ENCODE measurements around the gene AMOT.

The AMOT gene

DNA sequence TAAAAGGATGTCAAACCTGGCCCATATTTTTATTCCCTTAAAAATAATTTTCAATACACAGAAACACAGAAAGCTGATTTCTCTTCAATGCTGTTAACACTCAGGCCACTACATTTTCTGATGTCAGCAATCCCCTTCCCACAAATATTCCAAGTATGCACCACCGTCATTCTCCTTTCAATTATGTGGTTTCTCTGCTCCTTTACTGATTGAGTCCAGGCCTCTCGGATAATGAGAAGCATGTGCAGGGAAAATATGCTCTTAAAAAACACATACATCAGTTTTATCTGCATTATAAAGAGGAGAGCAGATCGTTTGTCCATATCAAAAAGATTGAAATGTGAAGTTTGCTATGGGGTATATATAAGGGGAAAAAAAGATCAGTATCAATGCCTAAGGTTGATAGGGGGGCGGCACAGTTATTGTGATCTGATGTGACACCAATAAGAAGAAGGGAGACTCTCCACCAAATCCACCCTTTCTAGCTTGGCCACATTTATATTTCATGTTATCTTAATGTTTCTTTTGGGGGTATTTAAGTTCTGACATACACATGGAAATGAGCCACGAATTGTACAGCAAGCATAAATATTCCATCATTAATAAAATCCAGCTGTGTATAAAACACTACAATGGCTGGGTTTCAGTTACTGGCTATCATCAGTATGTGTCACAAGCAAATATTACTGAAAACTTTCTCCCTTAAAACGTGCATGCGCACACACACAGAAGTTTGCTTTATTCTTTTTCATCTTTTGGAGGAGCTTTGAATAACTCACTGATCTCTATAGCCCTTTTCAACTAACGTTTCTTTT lies 6.4 kb downstream of the AMOT start:
- Histone ChIP-seq H3K4me2 (ENCODE audit: low read depth, low read length, poor library complexity, severe bottlenecking) (no peak overlapping the region), H3K27ac (ENCODE audit: low read depth, low read length) (no peak overlapping the region)
- TF ChIP-seq, protein P1, sequence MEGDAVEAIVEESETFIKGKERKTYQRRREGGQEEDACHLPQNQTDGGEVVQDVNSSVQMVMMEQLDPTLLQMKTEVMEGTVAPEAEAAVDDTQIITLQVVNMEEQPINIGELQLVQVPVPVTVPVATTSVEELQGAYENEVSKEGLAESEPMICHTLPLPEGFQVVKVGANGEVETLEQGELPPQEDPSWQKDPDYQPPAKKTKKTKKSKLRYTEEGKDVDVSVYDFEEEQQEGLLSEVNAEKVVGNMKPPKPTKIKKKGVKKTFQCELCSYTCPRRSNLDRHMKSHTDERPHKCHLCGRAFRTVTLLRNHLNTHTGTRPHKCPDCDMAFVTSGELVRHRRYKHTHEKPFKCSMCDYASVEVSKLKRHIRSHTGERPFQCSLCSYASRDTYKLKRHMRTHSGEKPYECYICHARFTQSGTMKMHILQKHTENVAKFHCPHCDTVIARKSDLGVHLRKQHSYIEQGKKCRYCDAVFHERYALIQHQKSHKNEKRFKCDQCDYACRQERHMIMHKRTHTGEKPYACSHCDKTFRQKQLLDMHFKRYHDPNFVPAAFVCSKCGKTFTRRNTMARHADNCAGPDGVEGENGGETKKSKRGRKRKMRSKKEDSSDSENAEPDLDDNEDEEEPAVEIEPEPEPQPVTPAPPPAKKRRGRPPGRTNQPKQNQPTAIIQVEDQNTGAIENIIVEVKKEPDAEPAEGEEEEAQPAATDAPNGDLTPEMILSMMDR (IDR thresholded peaks at IDR 0.05; ENCODE audit: insufficient read depth, low read length, poor library complexity, severe bottlenecking) = no peak
- TF ChIP-seq EZH2phosphoT487 (conservative IDR thresholded peaks at IDR 0.05; ENCODE audit: low read length) = no peak

DNA sequence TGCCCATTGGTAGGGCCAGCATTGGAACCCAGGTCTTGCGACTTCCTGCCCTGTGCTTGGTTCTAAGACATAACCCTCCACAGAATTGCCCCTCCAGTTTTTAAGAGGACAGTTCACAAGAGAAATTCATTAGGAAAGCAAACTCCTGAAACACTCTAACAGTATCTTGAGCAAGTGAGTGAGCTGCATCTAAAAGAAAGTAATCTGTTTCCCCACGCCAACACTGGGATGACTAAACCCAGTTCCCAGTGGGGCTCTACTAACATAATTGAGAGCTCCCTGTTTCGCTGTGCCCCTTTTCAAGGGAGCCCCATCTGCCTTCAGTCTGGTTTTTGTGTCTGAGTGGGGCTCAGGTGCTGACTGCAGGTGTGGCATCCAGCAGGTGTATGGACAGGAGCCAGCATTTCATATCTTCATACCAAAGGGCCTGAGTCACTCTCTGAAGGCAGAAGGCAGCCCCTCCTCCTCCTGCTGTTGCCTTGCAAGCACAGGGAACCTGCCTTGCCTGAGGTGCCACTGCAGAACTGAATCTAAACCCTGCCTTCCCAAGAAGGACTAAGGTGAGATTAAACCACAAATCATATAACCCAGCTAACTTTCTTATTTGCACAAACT lies 8.0 kb downstream of the AMOT start:
- Histone ChIP-seq H3K79me2 (ENCODE audit: insufficient read depth, low read length) (no peaks in the 10 kb centered on the region), H2AFZ (ENCODE audit: low read depth, low read length, severe bottlenecking) (no peak overlapping the region), H4K20me1 (ENCODE audit: low read depth, low read length) (no peaks in the 10 kb centered on the region), H3K4me3 (ENCODE audit: insufficient read depth, low read length, poor library complexity, severe bottlenecking) (no peak overlapping the region), H3K4me2 (ENCODE audit: low read depth, low read length, poor library complexity, severe bottlenecking) (no peak overlapping the region), H3K27me3 (ENCODE audit: low read length) (no peaks in the 10 kb centered on the region), H3F3A (ENCODE audit: insufficient read depth) (no peaks in the 10 kb centered on the region), H3K9me3 (ENCODE audit: insufficient read depth, low read length) (no peaks in the 10 kb centered on the region), H3K9ac (ENCODE audit: low read length) (no peak overlapping the region), H3K9me2 (replicated peaks; ENCODE audit: insufficient read depth, low read length) (no peaks in the 10 kb centered on the region), H3K36me3 (ENCODE audit: low read length) (no peaks in the 10 kb centered on the region), H3K27ac (ENCODE audit: low read depth, low read length) (no peak overlapping the region)
- no peak for TF ChIP-seq EZH2phosphoT487 (conservative IDR thresholded peaks at IDR 0.05; ENCODE audit: low read length)
- TF ChIP-seq, protein P1 (IDR thresholded peaks at IDR 0.05; ENCODE audit: insufficient read depth, low read length, poor library complexity, severe bottlenecking) = no peak

More for the DNA sequence above, 6.4 kb downstream of the AMOT start:
- no peak overlapping the region for H3K9ac ChIP-seq (ENCODE audit: low read length)
- H3K27me3 ChIP-seq (ENCODE audit: low read length) = no peaks in the 10 kb centered on the region
- no peaks in the 10 kb centered on the region for H3K36me3 ChIP-seq (ENCODE audit: low read length)
- no peaks in the 10 kb centered on the region for H3K9me2 ChIP-seq (replicated peaks; ENCODE audit: insufficient read depth, low read length)
- no peak overlapping the region for H3K4me3 ChIP-seq (ENCODE audit: insufficient read depth, low read length, poor library complexity, severe bottlenecking)
- no peaks in the 10 kb centered on the region for H4K20me1 ChIP-seq (ENCODE audit: low read depth, low read length)
- H2AFZ ChIP-seq (ENCODE audit: low read depth, low read length, severe bottlenecking) = no peak overlapping the region
- H3K9me3 ChIP-seq (ENCODE audit: insufficient read depth, low read length) = no peaks in the 10 kb centered on the region
- H3K79me2 ChIP-seq (ENCODE audit: insufficient read depth, low read length) = no peaks in the 10 kb centered on the region
- H3F3A ChIP-seq (ENCODE audit: insufficient read depth) = no peaks in the 10 kb centered on the region

DNA sequence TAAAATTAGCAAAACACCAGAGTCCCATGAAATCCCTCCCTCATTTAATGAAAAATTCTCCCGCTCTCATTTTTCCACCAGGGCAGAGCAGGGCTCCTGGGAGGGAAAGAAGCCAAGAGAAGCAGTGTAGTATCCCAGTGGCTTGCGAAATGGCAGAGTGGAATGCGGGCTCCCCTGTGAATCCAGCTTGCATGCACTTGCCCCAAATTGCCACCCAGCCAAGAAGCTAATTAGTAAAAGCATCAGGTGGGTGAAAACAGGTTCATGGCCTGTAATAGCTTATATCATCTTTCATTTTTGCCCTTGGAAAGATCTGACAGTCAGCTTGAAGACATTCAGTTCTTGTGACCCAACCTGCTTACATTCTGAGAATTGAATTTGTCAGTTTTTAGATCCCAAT lies 10.1 kb downstream of the AMOT start:
- Histone ChIP-seq H3K4me2 (ENCODE audit: low read depth, low read length, poor library complexity, severe bottlenecking) (no peak overlapping the region), H2AFZ (ENCODE audit: low read depth, low read length, severe bottlenecking) (no peak overlapping the region), H3K79me2 (ENCODE audit: insufficient read depth, low read length) (no peaks in the 10 kb centered on the region), H4K20me1 (ENCODE audit: low read depth, low read length) (no peaks in the 10 kb centered on the region), H3K36me3 (ENCODE audit: low read length) (no peaks in the 10 kb centered on the region), H3F3A (ENCODE audit: insufficient read depth) (no peaks in the 10 kb centered on the region), H3K9ac (ENCODE audit: low read length) (no peak overlapping the region), H3K27me3 (ENCODE audit: low read length) (no peaks in the 10 kb centered on the region), H3K9me2 (replicated peaks; ENCODE audit: insufficient read depth, low read length) (no peaks in the 10 kb centered on the region), H3K4me3 (ENCODE audit: insufficient read depth, low read length, poor library complexity, severe bottlenecking) (no peak overlapping the region), H3K27ac (ENCODE audit: low read depth, low read length) (no peak overlapping the region), H3K9me3 (ENCODE audit: insufficient read depth, low read length) (no peaks in the 10 kb centered on the region)
- TF ChIP-seq, protein P1 (IDR thresholded peaks at IDR 0.05; ENCODE audit: insufficient read depth, low read length, poor library complexity, severe bottlenecking) = no peak
- no peak for TF ChIP-seq EZH2phosphoT487 (conservative IDR thresholded peaks at IDR 0.05; ENCODE audit: low read length)

Measured in SU-DHL-6 (cell line).